Breast epithelium (tissue), 3 donors: ENCODE results near the gene TRPM3.

Source experiments
- POLR2AphosphoS5 ChIP-seq, 3 donors: sonication (generic); formaldehyde crosslinking; IDR thresholded peaks; one replicate each; pipeline ENCODE4 v1.6.1; 2017; ENCODE audit warnings: antibody characterized with exemption in 3 of 3
- TF ChIP-seq, protein P1 (sequence below), 3 donors: fragments of 450-650 bp; IDR thresholded peaks; one replicate each; pipeline ENCODE4 v1.5.1; 2016 to 2017; ENCODE audit warnings: antibody characterized with exemption in 3 of 3, mild to moderate bottlenecking in 3 of 3, moderate library complexity in 3 of 3

DNA sequence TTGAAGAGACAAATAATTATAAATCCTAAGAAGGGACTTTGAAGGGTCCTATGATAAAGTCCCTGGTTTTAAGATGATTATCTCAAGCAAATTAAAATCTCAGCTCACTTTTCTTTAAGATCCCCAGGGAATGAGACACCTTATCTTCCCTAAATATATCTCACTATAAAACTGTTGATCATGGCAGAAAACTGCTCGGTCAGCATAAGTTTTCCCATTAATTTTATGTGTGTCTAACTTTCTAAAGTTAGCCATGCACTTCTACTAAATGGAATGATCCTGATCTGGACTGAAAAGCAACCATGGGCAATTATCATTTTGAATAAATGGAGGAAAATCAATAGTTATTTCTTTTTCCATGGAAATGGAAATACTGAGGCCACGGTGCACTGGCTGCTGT is 314.5 kb downstream of the TRPM3 start:
- TF ChIP-seq, protein P1, sequence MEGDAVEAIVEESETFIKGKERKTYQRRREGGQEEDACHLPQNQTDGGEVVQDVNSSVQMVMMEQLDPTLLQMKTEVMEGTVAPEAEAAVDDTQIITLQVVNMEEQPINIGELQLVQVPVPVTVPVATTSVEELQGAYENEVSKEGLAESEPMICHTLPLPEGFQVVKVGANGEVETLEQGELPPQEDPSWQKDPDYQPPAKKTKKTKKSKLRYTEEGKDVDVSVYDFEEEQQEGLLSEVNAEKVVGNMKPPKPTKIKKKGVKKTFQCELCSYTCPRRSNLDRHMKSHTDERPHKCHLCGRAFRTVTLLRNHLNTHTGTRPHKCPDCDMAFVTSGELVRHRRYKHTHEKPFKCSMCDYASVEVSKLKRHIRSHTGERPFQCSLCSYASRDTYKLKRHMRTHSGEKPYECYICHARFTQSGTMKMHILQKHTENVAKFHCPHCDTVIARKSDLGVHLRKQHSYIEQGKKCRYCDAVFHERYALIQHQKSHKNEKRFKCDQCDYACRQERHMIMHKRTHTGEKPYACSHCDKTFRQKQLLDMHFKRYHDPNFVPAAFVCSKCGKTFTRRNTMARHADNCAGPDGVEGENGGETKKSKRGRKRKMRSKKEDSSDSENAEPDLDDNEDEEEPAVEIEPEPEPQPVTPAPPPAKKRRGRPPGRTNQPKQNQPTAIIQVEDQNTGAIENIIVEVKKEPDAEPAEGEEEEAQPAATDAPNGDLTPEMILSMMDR (IDR thresholded peaks at IDR 0.05), result no peak
- no peak for TF ChIP-seq POLR2AphosphoS5 (IDR thresholded peaks at IDR 0.05)
